Measurements from ENCODE around the gene DOK3. TPM values are rescaled to one million over a fixed set of nuclear protein-coding genes. Genes with fewer than 3 reads are reported as not detected.
A peak's percentile ranks its signal among the peaks of the same experiment; 100 is the strongest.

The DOK3 gene
- total RNA-seq, result 3.7 and 5.0 TPM in 2 replicates

GRCh38 chr5:177509381-177509951 is at the start of gene DOK3:
Gene DOK3, minus strand, starts transcription at chr5:177509826. Its CDS starts 286 bp downstream, at chr5:177509540.
- Mint-ChIP-seq H3K9me3 (no peaks in the 10 kb centered on the region), H3K36me3 (ENCODE audit: low read depth) (peaks cover 21% of the 10 kb centered on the region), H3K4me1 (ENCODE audit: low read depth) (peaks cover 7% of the 10 kb centered on the region), H3K27ac (no peak within 1 kb of the TSS), H3K27me3 (ENCODE audit: insufficient read depth) (no peaks in the 10 kb centered on the region), H3K4me3 (no peak within 1 kb of the TSS)
- intact Hi-C loops (cut with micrococcal nuclease), result no loop called here
- DNase-seq (ENCODE audit: low spot score), result no peak

GRCh38 chr5:177557796-177558195 is 48.2 kb upstream of the DOK3 start:
- Mint-ChIP-seq H3K4me1 (ENCODE audit: low read depth) (peaks cover 25% of the 10 kb centered on the region), H3K36me3 (ENCODE audit: low read depth) (no peaks in the 10 kb centered on the region)
- intact Hi-C loops (cut with micrococcal nuclease), result loop anchor here (10.0 kb wide), 1 partner anchor 1173 kb away; the partner anchor contains the start of genes HIGD2A and NOP16

GRCh38 chr5:177557041-177557647 is 47.5 kb upstream of the DOK3 start:
- Mint-ChIP-seq H3K4me1 (ENCODE audit: low read depth) (peaks cover 31% of the 10 kb centered on the region), H3K27ac (no peak overlapping the region), H3K36me3 (ENCODE audit: low read depth) (peaks cover 2% of the 10 kb centered on the region), H3K4me3 (no peak overlapping the region), H3K9me3 (no peaks in the 10 kb centered on the region), H3K27me3 (ENCODE audit: insufficient read depth) (no peaks in the 10 kb centered on the region)
- peak; percentile 10 for DNase-seq (ENCODE audit: low spot score)
- intact Hi-C loops (cut with micrococcal nuclease), result loop anchor here (10.0 kb wide), 1 partner anchor 1172 kb away; the partner anchor contains the start of genes HIGD2A and NOP16

More at GRCh38 chr5:177557796-177558195, 48.2 kb upstream of the DOK3 start:
- no peak overlapping the region for H3K27ac Mint-ChIP-seq
- H3K4me3 Mint-ChIP-seq, result no peak overlapping the region
- DNase-seq (ENCODE audit: low spot score), result no peak
- H3K9me3 Mint-ChIP-seq, result no peaks in the 10 kb centered on the region
- no peaks in the 10 kb centered on the region for H3K27me3 Mint-ChIP-seq (ENCODE audit: insufficient read depth)

GRCh38 chr5:177555665-177556064 is 46.0 kb upstream of the DOK3 start:
- Mint-ChIP-seq H3K4me1 (ENCODE audit: low read depth) (peaks cover 37% of the 10 kb centered on the region), H3K27ac (no peak overlapping the region), H3K9me3 (no peaks in the 10 kb centered on the region), H3K36me3 (ENCODE audit: low read depth) (peaks cover 8% of the 10 kb centered on the region), H3K4me3 (no peak overlapping the region), H3K27me3 (ENCODE audit: insufficient read depth) (no peaks in the 10 kb centered on the region)
- DNase-seq (ENCODE audit: low spot score), result no peak
- intact Hi-C loops (cut with micrococcal nuclease), result loop anchor here (2.0 to 10.0 kb wide), 2 partner anchors 45 to 1171 kb away; partner anchors contain the start of genes B4GALT7, HIGD2A and NOP16

GRCh38 chr5:177555228-177555627 is 45.6 kb upstream of the DOK3 start:
- Mint-ChIP-seq H3K36me3 (ENCODE audit: low read depth) (peaks cover 9% of the 10 kb centered on the region), H3K9me3 (no peaks in the 10 kb centered on the region), H3K4me3 (peak overlapping the region; percentile 88), H3K27ac (no peak overlapping the region), H3K4me1 (ENCODE audit: low read depth) (peaks cover 37% of the 10 kb centered on the region), H3K27me3 (ENCODE audit: insufficient read depth) (no peaks in the 10 kb centered on the region)
- intact Hi-C loops (cut with micrococcal nuclease), result loop anchor here (2.0 to 10.0 kb wide), 2 partner anchors 46 to 1170 kb away; partner anchors contain the start of genes B4GALT7, HIGD2A and NOP16
- DNase-seq (ENCODE audit: low spot score), result no peak

- peak; percentile 94 for DNase-seq (ENCODE audit: low spot score)
- peaks cover 12% of the 10 kb centered on the region for H3K36me3 Mint-ChIP-seq (ENCODE audit: low read depth)
- H3K4me3 Mint-ChIP-seq, result peak within 1 kb of the TSS; percentile 88
- H3K4me1 Mint-ChIP-seq (ENCODE audit: low read depth), result peaks cover 37% of the 10 kb centered on the region
- H3K27ac Mint-ChIP-seq, result peak within 1 kb of the TSS; percentile 85
- intact Hi-C loops (cut with micrococcal nuclease), result loop anchor here (1.0 to 10.0 kb wide), 5 partner anchors 37 to 1170 kb away; partner anchors contain the start of genes B4GALT7, HIGD2A, NOP16 and PDLIM7
- H3K9me3 Mint-ChIP-seq, result no peaks in the 10 kb centered on the region
- no peaks in the 10 kb centered on the region for H3K27me3 Mint-ChIP-seq (ENCODE audit: insufficient read depth)
Observed at GRCh38 chr5:177554474-177555111, 45.0 kb upstream of the DOK3 start, which contains the start of gene FAM193B. Gene FAM193B, minus strand, starts transcription at chr5:177554563. Its CDS starts 105 bp downstream, at chr5:177554458.

- Mint-ChIP-seq H3K4me1 (ENCODE audit: low read depth) (peaks cover 37% of the 10 kb centered on the region), H3K27me3 (ENCODE audit: insufficient read depth) (no peaks in the 10 kb centered on the region), H3K36me3 (ENCODE audit: low read depth) (peaks cover 13% of the 10 kb centered on the region), H3K4me3 (peak overlapping the region; percentile 81), H3K27ac (peak overlapping the region; percentile 23), H3K9me3 (no peaks in the 10 kb centered on the region)
- intact Hi-C loops (cut with micrococcal nuclease), result loop anchor here (1.0 to 10.0 kb wide), 5 partner anchors 37 to 1169 kb away; partner anchors contain the start of genes B4GALT7, HIGD2A, NOP16 and PDLIM7
- DNase-seq (ENCODE audit: low spot score), result peak; percentile 31
Observed at GRCh38 chr5:177553671-177554429, 44.2 kb upstream of the DOK3 start.

GRCh38 chr5:177552839-177553455 is 43.3 kb upstream of the DOK3 start:
- Mint-ChIP-seq H3K36me3 (ENCODE audit: low read depth) (peaks cover 14% of the 10 kb centered on the region), H3K4me3 (peak overlapping the region; percentile 81), H3K9me3 (no peaks in the 10 kb centered on the region), H3K27me3 (ENCODE audit: insufficient read depth) (no peaks in the 10 kb centered on the region), H3K27ac (no peak overlapping the region), H3K4me1 (ENCODE audit: low read depth) (peaks cover 41% of the 10 kb centered on the region)
- DNase-seq (ENCODE audit: low spot score), result no peak
- intact Hi-C loops (cut with micrococcal nuclease), result loop anchor here (10.0 kb wide), 1 partner anchor 1168 kb away; the partner anchor contains the start of genes HIGD2A and NOP16

- no peaks in the 10 kb centered on the region for H3K27me3 Mint-ChIP-seq (ENCODE audit: insufficient read depth)
- H3K4me1 Mint-ChIP-seq (ENCODE audit: low read depth), result peaks cover 37% of the 10 kb centered on the region
- H3K9me3 Mint-ChIP-seq, result no peaks in the 10 kb centered on the region
- intact Hi-C loops (cut with micrococcal nuclease), result loop anchor here (10.0 kb wide), 1 partner anchor 1165 kb away; the partner anchor contains the start of genes HIGD2A and NOP16
- peaks cover 22% of the 10 kb centered on the region for H3K36me3 Mint-ChIP-seq (ENCODE audit: low read depth)
- DNase-seq (ENCODE audit: low spot score), result no peak
- no peak overlapping the region for H3K27ac Mint-ChIP-seq
- H3K4me3 Mint-ChIP-seq, result no peak overlapping the region
Observed at GRCh38 chr5:177550122-177550521, 40.5 kb upstream of the DOK3 start.

- intact Hi-C loops (cut with micrococcal nuclease), result no loop called here
- Mint-ChIP-seq H3K27me3 (ENCODE audit: insufficient read depth) (no peaks in the 10 kb centered on the region), H3K36me3 (ENCODE audit: low read depth) (peaks cover 22% of the 10 kb centered on the region), H3K4me1 (ENCODE audit: low read depth) (peaks cover 29% of the 10 kb centered on the region), H3K27ac (no peak overlapping the region), H3K9me3 (no peaks in the 10 kb centered on the region), H3K4me3 (no peak overlapping the region)
- no peak for DNase-seq (ENCODE audit: low spot score)
Observed at GRCh38 chr5:177548495-177548894, 38.9 kb upstream of the DOK3 start.

GRCh38 chr5:177547736-177548135 is 38.1 kb upstream of the DOK3 start:
- H3K9me3 Mint-ChIP-seq, result no peaks in the 10 kb centered on the region
- intact Hi-C loops (cut with micrococcal nuclease), result no loop called here
- peaks cover 26% of the 10 kb centered on the region for H3K4me1 Mint-ChIP-seq (ENCODE audit: low read depth)
- no peak for DNase-seq (ENCODE audit: low spot score)
- no peak overlapping the region for H3K4me3 Mint-ChIP-seq
- H3K36me3 Mint-ChIP-seq (ENCODE audit: low read depth), result peaks cover 23% of the 10 kb centered on the region
- H3K27ac Mint-ChIP-seq, result no peak overlapping the region
- no peaks in the 10 kb centered on the region for H3K27me3 Mint-ChIP-seq (ENCODE audit: insufficient read depth)

GRCh38 chr5:177546258-177546741 is 36.7 kb upstream of the DOK3 start:
- Mint-ChIP-seq H3K36me3 (ENCODE audit: low read depth) (peaks cover 21% of the 10 kb centered on the region), H3K9me3 (no peaks in the 10 kb centered on the region), H3K27ac (no peak overlapping the region), H3K4me1 (ENCODE audit: low read depth) (peaks cover 17% of the 10 kb centered on the region), H3K27me3 (ENCODE audit: insufficient read depth) (no peaks in the 10 kb centered on the region), H3K4me3 (no peak overlapping the region)
- intact Hi-C loops (cut with micrococcal nuclease), result no loop called here
- no peak for DNase-seq (ENCODE audit: low spot score)

Measured in activated T-helper 1 cell treated with anti-CD3 and anti-CD28 coated beads, Interleukin-12 subunit alpha, Interleukin-12 subunit beta, Interleukin-2, Interleukin-4 antibody, amounts not matched to agents 30 ng/mL and 10 ng/mL and 1 ng/mL, durations not matched to agents 14 hours and 24 hours and 36 hours (primary cell).